Middle frontal gyrus (tissue), 1 donor: ENCODE data around the gene GIPC1.
"Not testable (repeated sequence)": the region's sequence is repeated elsewhere in the genome, so short reads cannot be mapped to it uniquely, and the experiment has no call there.

ENCODE experiments used
- DNase-seq: peaks from one replicate; pipeline ENCODE4 v3.0.0-alpha.2; 2015; ENCODE audit warnings: low spot score; ENCODE audit errors: extremely low spot score

The GIPC1 gene, protein sequence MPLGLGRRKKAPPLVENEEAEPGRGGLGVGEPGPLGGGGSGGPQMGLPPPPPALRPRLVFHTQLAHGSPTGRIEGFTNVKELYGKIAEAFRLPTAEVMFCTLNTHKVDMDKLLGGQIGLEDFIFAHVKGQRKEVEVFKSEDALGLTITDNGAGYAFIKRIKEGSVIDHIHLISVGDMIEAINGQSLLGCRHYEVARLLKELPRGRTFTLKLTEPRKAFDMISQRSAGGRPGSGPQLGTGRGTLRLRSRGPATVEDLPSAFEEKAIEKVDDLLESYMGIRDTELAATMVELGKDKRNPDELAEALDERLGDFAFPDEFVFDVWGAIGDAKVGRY

DNA sequence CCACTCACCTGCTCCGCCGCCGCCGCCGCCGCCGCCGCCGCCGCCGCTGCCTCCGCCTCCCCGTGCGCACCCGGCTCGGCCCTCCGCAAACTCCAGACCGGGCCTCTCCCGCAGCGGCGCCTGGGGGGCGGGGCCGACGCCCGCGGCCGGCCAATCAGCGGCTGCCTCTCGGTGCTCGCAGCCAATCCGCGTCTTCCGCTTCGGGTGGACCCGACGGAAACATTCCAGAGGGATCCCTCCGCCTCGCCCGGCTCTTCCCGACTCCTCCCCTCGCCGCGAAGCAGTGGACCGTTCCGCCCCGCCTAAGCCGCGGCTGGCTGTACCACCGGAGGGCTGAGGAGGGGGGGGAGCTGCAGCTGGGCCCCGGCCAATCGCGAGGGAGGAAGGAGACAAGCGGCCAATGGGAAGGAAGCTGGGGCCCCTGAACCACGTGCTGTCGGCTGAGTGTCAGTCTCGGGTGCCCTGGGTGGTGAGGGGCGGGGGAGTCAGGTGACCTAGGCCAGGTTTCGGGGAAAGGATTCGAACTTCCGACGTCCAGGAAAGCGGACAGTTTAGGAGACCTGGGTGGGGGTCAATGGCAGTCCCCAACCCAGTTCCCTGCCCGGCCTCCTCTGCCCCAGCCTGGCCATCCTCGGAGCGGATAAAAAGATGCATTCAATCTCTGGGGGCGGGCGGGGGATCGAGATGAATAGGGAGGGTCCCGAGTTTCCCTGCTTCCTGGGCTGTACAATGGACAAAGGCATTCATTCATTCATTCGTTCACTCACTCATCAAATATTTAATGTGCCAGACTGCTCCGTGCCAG lies at the start of gene GIPC1:
TSS of gene GIPC1 (minus strand) at position 99 of the 805 bp plus-strand sequence. CDS start 13,151 bp downstream, outside the sequence.
- peak; percentile 95 for DNase-seq

DNA sequence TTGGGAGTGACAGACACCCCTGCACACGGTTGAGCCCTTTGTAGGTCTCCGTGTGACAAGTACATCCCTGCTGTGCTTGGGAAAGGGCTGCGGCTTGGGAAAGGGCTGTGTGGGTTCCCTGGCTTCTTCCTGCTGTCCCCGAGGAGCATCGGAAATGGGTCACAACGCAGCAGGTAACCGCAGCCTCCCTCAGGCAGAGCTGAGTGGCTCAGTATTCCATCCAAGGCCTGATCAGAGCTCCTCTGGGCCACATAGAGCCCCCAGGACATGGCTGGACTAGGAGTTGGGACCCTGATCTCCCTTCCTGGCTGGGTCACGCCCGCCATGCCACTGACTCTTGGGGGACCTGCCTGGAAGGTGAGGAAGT lies 49.8 kb upstream of the GIPC1 start:
- DNase-seq = no peak

DNA sequence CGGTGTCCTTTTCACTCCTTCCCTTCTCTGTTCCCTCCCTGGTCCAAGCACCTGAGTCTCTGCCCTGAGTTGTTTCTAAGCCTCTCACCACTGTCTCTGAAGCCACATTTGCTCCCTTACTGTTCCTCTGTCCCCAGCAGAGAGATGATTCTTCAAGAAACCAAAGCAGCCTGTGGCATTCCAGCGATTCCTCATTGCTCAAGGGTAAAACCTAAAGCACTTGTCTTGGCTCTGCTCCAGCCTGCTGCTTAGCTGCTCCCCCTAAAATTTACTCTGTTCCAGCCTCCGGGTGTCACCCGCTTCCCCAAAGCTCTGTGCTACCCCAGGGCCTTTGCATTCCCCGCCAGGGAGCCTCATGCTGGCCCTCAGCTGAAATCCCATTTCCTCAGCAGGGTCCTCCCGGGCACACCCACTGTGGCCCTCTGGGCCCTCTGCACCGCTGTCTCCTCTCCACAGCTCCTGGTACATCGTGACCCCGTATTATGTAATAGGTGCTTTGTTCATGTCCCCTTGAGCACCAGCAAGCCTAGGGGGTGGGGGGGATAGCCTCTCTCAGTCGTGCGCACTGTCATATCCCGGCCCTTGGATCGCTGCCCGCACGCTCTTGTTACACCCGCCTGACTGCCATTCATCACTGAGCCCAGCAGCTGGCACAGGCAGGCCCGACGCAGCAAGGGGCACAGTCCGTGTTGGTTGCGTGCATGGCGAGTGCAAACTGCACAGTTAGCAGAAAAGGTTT lies 49.2 kb upstream of the GIPC1 start:
- DNase-seq = peak; percentile 69

DNA sequence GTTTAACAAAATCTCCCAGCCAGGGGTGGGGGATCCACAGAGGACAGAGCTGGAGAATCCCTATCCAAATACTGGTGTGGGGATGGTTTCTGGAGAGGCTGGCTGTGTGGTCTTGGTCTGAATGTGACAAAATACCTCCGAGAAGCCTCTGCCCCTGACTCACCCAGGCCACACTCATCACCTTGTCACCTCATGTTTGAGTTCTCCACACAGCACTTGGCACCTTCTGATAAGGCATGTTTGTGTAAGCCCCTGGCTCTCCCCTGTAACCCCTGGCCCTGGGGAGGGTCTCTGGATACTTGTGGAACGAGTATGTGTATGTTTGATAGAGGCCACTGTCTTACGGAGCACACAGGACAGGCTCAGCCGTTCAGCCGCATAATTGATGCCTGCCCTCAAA lies 48.1 kb upstream of the GIPC1 start:
- no peak for DNase-seq

DNA sequence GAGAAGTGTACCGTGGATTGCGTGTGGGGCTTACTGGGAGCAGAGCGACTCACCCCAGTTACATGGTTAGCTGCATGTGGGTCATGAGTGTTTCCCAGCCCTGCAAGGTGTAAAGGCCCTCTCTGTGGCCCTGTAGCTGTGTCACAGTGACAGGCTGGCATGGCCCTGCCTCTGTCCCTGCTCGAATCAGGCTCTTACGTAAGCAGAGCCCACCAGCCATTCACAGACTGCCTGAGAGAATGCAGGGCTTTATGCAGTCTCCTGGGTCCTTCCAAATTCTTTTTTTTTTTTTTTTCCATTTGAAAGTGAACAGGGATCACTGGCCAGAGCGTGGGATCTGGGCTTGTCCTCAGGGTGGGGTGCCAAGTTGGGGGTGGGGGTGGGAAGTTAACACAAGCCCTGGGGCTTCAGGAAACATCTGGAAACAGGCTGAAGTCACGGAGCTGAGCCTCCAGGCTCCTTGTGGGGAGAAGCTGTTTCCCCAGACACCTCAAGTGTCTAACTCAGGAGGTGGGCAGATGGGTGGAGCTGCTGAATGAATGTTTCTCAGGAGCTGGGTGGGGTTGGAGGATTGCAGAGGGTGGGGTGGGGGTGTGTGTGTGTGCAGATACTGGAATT lies 46.9 kb upstream of the GIPC1 start:
- DNase-seq = no peak

DNA sequence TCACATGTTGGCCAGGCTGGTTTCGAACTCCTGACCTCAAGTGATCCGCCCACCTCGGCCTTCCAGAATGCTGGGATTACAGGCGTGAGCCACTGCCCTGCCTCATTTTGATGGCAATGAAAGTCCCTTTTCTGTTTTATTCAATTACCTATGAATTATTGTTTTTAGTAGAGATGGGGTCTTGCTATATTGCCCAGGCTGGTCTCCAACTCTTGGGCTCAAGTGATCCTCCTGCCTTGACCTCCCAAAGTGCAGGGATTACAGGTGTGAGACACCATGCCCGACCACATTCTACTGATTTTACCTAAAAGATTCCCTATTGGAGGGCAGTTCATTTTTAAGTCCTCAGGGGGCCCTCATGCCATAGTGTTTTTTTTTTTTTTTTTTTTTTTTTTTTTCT lies 46.1 kb upstream of the GIPC1 start:
- not testable (repeated sequence) for DNase-seq

DNA sequence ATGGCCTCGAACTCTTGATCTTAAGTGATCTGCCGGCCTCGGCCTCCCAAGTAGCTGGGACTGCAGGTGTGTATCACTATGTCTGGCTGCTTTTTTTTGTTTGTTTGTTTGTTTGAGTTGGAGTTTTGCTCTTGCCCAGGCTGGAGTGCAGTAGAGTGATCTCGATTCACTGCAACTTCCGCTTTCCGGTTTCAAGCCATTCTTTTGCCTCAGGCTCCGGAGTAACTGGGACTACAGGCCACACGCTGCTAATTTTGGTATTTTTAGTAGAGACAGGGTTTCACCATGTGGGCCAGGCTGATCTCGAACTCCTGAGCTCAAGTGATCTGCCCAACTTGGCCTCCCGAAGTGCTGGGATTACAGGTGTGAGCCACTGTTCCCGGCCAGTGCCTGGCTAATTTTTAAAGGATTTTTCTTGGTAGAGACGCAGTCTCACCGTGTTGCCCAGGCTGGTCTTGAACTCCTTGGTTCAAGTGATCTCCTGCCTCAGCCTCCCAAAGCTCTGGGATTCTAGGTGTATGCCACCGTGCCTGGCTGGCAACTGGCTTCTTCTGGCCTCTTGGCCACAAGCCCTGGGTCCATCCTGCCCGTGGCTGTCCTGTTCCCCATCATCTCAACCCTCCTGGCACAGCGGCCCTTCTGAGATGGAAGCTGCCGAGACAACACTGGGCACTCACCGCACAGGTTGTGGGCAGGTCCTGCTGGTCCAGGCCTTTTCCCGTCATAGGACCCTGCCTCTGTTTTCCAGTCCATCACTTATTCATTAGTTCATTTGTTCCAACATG lies 45.0 kb upstream of the GIPC1 start:
- no peak for DNase-seq

DNA sequence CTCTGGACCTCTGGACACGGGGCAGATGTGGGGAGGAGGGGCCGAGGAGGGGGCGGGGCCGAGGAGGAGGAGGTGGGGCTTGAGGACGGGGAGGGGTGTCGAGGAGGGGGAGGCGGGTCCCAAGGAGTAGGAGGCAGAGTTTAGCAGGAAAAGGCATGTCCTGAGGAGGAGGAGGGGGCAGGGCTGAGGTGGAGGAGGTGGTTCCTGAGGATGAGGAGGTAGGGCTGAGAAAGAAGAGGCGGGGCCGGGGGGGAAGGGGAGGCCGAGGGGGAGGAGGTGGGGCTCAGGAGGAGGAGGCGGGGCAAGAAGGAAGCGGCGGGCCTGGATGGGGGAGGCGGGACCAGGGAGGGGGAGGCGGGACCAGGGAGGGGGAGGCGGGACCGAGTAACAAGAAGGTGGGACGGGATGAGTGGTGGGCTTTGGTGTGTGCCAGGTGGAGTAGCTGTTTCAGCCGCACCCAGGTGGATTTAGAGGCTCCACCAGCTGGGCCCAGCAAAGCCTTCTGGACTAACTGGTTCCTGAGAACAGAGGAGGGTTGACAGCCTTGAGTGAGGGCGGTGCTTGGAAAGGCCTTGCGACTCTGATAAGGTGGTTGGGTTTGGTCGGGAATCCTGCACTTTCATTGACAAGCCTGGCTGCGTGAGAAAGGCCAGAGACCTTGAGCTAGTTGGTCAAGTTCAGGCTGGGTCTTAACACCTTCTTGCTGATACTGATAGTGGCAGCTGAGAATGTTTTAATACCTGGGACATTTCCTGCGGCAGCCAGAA lies 41.2 kb upstream of the GIPC1 start:
- no peak for DNase-seq

DNA sequence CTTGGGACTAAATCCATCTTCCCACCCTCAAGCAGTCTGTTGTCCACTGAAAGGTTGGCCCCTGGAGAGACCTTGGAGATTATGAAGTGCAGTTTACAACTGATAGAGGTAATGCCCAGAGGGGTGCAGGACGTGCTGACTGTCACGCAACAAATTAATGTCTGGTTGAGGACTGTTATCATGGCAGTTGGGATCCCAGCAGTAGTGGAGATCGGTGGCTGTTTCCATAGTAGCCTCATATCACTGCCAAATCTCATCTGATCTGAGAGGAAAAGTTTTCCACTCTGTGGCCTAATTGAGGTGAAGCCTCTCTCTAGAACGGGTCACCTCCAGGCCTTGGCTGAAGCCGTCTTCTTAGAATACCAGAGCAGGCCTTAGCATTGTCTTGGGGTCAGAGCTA lies 37.5 kb upstream of the GIPC1 start:
- no peak for DNase-seq

DNA sequence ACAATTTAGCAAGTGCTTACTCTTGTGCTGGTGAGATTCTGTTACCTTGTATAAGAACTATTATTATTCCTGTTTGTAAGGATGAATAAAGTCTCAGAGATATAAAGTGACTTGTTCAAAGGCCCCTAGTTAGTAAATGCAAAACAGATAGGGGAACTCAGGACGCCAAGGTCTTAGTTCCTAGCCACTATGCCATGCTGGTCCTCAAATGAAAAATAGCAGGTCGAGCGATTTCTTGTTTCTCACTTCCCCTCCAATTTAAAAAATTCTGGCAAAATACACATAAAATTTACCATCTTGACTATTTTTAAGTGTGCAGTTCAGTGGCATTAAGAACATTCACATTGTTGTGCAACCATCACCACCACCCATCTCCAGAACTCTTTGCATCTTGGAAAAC lies 34.6 kb upstream of the GIPC1 start:
- no peak for DNase-seq

DNA sequence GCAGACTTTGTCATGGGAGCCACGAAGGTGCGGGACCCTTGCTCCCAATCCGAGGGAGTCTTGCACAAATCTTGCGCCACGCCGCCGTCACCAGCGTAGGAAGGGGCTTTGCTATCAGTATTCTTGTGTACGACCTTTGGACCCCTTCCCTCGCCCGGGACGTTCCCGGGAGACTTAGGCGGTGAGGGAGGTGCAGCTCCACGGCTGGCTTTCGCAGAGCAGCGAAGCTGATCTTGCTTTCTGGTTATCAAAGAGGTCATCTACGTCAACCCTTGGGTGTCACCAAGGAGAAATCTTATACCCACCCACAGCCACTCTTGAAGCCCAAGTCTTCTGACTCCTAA lies 34.0 kb upstream of the GIPC1 start:
- DNase-seq = no peak

DNA sequence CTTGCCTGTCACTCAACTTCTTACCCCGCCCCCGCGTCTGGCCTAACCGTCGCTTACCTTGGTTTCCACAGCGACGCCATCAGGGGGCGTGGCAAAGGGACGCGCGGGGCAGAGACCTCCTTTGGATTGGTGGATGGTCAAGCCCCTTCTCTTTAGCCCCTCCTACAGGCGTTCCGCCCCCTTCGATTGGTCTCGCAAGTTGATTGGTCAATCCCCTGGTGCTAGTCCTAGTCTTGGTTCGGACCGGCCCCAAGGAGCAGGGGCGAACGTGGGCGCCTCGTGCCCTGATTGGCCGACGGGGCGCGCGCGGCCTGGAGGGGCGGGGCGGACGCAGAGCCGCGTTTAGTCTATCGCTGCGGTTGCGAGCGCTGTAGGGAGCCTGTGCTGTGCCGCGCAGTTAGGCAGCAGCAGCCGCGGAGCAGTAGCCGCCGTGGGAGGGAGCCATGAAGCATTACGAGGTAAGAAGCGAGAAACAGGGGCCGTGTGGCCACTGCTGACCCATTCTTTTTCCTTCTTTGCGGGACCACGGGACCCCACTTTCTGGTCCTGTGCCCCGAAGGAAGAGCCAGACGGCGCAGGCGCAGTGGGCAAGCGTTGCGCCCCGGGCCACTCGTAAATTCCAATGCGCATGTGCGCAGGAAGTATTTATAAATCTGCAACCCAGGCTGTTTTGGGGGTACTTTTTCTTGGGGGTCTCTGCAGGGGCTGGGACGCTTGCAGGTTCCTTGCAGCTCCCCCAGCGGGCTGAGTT lies 33.5 kb upstream of the GIPC1 start, which contains the start of gene TECR:
TSS of gene TECR (plus strand) at position 341 of the 751 bp plus-strand sequence. CDS start at position 444, 103 bp downstream.
- peak; percentile 99 for DNase-seq

DNA sequence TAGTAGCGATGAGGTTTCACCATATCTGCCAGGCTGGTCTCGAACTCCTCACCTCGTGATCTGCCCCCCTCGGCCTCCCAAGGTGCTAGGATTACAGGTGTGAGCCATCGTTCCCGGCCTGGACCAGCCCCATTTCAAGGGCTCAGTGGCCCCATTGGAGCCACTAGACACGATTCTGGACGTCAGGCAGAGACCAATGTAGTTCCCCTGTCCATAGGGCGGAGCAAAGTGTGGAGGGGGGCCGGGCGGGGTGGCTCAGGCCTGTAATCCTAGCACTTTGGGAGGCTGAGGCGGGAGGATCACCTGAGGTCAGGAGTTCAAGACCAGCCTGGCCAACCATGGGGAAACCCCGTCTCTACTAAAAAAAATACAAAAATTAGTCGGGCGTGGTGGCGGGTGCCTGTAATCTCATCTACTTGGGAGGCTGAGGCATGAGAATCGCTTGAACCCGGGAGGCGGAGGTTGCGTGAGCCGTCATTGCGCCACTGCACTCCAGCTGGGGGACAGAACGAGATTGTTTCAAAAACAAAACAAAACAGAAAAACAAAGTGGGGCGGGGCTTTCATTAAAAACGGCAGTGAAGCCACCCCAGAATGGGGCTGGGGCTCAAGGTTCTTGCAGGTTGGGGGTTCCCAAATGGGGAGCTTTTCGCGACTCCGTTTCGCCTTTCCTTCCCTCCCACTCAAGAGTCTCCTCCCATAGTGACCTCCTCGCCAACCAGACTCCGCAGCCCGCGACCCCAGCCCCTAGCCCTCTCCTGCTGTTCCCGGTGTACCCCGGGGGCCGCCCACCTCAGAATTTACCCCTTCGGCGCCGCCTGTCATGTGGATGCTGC lies 32.7 kb upstream of the GIPC1 start:
- DNase-seq = no peak

DNA sequence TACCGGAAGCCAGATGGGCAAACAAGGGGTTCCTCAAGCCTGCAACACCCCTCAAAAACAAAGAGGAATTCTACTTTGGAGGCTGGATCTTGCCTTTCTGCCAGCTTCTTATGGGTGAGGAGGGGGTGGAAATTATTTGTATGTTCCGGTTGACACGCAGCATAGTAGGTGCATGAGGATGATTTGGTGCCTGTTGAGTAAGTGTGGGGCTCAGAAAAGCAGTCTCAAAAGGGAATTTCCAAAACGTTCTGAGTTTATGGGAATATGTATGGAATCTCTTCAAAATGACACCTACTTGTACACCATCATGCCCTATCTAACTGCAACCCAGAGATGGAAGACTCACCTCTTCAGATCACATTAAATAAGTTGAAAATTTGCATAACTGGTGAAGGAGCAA lies 30.5 kb upstream of the GIPC1 start:
- DNase-seq = no peak

DNA sequence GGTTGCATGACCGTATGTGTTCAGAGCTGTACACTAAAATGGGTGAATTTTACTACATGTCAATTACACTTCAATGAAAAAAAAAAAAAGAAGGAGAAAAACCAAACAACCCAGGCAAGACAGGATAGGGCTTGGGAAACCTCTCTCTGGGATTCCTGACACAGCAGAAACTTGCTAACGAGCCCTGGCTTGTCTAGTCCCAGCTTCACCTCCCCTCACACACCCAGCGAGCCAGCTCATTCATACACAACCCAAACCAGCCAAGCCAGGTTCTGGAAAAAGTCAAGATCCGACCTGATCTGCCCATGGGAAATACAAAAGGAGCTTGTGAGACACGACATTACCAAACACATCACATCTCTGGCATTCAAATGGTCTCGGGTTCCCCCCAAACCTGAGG lies 29.8 kb upstream of the GIPC1 start:
- no peak for DNase-seq

DNA sequence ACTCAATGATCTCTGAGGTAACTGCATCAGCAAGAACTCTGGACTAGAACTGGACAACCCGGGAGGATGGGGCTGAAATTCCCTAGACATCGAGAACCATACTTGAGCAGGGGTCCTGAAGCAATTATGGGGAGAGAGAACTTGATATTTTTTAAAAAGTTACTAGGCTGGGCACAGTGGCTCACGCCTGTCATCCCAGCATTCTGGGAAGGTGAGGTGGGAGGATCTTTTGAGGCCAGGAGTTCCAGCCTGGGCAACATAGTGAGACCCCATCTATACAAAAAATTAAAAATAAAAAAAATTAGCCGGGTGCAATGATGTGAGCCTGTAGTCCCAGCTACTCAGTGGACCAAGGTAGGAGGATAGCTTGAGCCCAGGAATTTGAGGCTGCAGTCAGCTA lies 24.6 kb upstream of the GIPC1 start:
- DNase-seq = no peak

DNA sequence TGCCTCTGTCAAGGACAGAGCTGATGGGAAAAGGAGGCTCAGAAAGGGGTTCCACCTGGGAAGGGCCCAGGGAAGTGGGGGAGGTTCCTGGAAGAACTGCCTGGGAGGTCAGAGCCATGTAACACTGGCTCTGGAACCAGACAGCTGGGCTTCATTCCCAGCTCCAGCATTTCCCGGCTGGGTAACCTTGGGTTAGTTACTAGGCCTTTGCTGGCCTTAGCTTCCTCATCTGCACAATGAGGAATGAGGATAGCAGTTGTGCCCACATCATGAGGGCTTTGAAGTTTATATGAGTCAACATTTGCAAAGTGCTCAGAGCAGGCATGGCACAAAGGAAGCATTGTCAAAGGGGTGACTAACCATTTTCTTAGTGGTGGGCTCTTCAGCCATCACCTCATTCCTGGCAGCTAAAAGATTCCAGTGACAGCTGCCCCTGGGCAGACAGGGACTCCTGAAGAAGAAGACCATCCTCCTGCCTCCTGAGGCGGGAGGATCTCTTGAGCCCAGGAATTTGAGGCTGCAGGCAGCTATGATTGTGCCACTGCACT lies 24.0 kb upstream of the GIPC1 start:
- no peak for DNase-seq

DNA sequence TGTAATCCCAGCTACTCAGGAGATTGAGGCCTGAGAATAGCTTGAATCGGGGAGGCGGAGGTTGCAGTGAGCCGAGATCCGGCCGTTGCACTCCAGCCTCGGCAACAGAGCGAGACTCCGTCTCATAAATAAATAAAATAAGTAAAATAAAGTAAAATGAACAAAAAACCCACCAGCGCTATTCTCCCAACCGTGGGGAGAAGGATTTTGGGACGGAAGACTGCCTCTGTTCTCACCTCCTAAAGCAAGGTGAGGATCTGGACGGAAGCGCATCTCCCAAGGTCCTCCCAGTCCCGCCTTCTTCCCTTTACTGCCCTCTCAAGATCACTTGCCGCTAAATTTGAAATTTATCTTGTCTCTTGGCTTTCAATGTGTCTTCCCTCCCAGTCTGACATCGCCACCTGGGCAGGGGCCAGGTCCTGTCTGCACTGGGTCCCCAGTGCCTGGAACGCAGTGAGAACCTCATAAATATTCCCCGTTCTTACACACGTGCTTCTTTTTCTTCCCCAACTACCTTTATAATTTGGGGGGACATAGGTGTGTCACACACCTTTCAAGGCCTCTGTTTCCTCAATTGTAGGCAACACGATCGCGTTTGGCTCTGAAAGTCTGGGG lies 23.4 kb upstream of the GIPC1 start:
- DNase-seq = no peak
